ENCODE data around the gene ARHGAP18.
A peak's percentile ranks its signal among the peaks of the same experiment; 100 is the strongest.

Gene ARHGAP18

GRCh38 chr6:129679758-129680157 lies 30.2 kb downstream of the ARHGAP18 start:
- H3K4me3 ChIP-seq (replicated peaks; ENCODE audit: low read depth, low read length), result no peak overlapping the region
- no peak for TF ChIP-seq CTCF (IDR thresholded peaks at IDR 0.05; ENCODE audit: low read length, missing control alignments)
- no peak for DNase-seq (ENCODE audit: low read depth)

- no peak for DNase-seq (ENCODE audit: low read depth)
- TF ChIP-seq CTCF (IDR thresholded peaks at IDR 0.05; ENCODE audit: low read length, missing control alignments), result no peak
- no peak overlapping the region for H3K4me3 ChIP-seq (replicated peaks; ENCODE audit: low read depth, low read length)
These were observed 30.7 kb downstream of the ARHGAP18 start for GRCh38 chr6:129679275-129679674.

- H3K4me3 ChIP-seq (replicated peaks; ENCODE audit: low read depth, low read length), result no peak overlapping the region
- no peak for TF ChIP-seq CTCF (IDR thresholded peaks at IDR 0.05; ENCODE audit: low read length, missing control alignments)
- no peak for DNase-seq (ENCODE audit: low read depth)
These were observed 31.5 kb downstream of the ARHGAP18 start for GRCh38 chr6:129678463-129678862.

GRCh38 chr6:129677620-129678325 lies 32.2 kb downstream of the ARHGAP18 start:
- H3K4me3 ChIP-seq (replicated peaks; ENCODE audit: low read depth, low read length), result no peak overlapping the region
- no peak for TF ChIP-seq CTCF (IDR thresholded peaks at IDR 0.05; ENCODE audit: low read length, missing control alignments)
- DNase-seq (ENCODE audit: low read depth), result peak; percentile 51

GRCh38 chr6:129675669-129676472 lies 34.1 kb downstream of the ARHGAP18 start:
- no peak for TF ChIP-seq CTCF (IDR thresholded peaks at IDR 0.05; ENCODE audit: low read length, missing control alignments)
- no peak overlapping the region for H3K4me3 ChIP-seq (replicated peaks; ENCODE audit: low read depth, low read length)
- DNase-seq (ENCODE audit: low read depth), result no peak

- DNase-seq (ENCODE audit: low read depth), result no peak
- no peak for TF ChIP-seq CTCF (IDR thresholded peaks at IDR 0.05; ENCODE audit: low read length, missing control alignments)
- H3K4me3 ChIP-seq (replicated peaks; ENCODE audit: low read depth, low read length), result no peak overlapping the region
These were observed 36.2 kb downstream of the ARHGAP18 start for GRCh38 chr6:129673748-129674147.

Data from fibroblast of pulmonary artery (primary cell).